Nephron (organoid): Measurements from ENCODE around the gene FOXL1.
"Not testable (repeated sequence)": the region's sequence is repeated elsewhere in the genome, so short reads cannot be mapped to it uniquely, and the experiment has no call there.

Source experiments
- H3K27ac Mint-ChIP-seq, 3 experiments: 2 replicates each; pipeline ENCODE4 v1.8.0; 2020; ENCODE audit warnings: mixed read lengths in 3 of 3, mild to moderate bottlenecking in 2 of 3, moderate library complexity in 1 of 3
- H3K27me3 Mint-ChIP-seq: 2 replicates; pipeline ENCODE4 v1.8.0; 2021; ENCODE audit warnings: low read depth, mild to moderate bottlenecking, moderate library complexity, mixed read lengths
- H3K36me3 Mint-ChIP-seq: 2 replicates; pipeline ENCODE4 v1.8.0; 2020; ENCODE audit warnings: low read depth, mixed read lengths
- H3K4me1 Mint-ChIP-seq: 2 replicates; pipeline ENCODE4 v1.8.0; 2020; ENCODE audit warnings: mixed read lengths
- H3K4me3 Mint-ChIP-seq, 3 experiments: 2 replicates each; pipeline ENCODE4 v1.8.0; 2020; ENCODE audit warnings: mild to moderate bottlenecking in 3 of 3, mixed read lengths in 3 of 3, moderate library complexity in 2 of 3
- H3K9me3 Mint-ChIP-seq: 2 replicates; pipeline ENCODE4 v1.8.0; 2020; ENCODE audit warnings: mixed read lengths
- TF ChIP-seq, protein P1 (sequence below), 3 experiments: fragments of 200-600 bp; sonication (generic); IDR thresholded peaks; one replicate each; pipeline ENCODE4 v1.5.0; 2021; ENCODE audit warnings: antibody characterized with exemption in 3 of 3; ENCODE audit not compliant: unreplicated experiment in 3 of 3

The FOXL1 gene

DNA sequence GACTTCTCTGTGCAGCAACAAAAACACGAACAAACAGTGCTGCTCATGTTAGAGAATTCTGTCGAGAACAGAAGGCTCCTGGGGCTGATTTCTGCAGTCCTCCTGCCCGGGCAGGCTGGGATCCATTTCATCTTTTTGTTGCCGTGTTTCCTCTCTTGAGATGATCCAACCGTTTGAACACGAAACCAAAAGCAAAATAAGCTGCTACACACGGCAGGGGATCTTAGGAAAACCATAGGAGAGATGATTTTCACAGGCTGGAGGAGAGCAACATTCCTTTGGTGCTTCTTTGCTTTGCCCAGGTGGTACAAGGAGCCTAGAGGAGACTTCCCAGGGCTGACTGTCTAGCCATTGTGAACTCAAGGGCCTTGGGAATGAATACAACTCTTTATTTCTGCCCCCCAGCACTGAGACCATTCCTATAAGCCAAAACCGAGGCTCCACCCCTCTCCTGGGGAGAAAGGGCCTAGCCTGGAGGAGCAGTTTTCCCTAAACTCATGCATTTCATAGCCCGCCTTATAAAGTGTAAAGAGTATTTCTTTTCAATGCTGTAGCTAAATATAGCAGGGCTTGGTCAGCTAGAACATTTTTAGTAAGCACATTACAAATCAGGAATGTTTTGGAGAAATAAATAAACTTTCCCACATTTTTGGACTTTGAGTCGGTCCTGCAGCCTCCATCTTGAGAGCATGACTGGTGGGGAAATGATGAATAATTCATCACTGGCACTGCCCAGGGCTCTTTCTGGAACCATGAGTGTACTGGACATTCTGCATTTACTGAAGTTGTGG lies 7.7 kb downstream of the FOXL1 start:
- TF ChIP-seq, protein P1, sequence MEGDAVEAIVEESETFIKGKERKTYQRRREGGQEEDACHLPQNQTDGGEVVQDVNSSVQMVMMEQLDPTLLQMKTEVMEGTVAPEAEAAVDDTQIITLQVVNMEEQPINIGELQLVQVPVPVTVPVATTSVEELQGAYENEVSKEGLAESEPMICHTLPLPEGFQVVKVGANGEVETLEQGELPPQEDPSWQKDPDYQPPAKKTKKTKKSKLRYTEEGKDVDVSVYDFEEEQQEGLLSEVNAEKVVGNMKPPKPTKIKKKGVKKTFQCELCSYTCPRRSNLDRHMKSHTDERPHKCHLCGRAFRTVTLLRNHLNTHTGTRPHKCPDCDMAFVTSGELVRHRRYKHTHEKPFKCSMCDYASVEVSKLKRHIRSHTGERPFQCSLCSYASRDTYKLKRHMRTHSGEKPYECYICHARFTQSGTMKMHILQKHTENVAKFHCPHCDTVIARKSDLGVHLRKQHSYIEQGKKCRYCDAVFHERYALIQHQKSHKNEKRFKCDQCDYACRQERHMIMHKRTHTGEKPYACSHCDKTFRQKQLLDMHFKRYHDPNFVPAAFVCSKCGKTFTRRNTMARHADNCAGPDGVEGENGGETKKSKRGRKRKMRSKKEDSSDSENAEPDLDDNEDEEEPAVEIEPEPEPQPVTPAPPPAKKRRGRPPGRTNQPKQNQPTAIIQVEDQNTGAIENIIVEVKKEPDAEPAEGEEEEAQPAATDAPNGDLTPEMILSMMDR (IDR thresholded peaks at IDR 0.05; ENCODE audit: unreplicated experiment in 3 of 3), result no peak
- Mint-ChIP-seq H3K27me3 (peaks cover 38% of the 10 kb centered on the region), H3K27ac (no peak overlapping the region)

DNA sequence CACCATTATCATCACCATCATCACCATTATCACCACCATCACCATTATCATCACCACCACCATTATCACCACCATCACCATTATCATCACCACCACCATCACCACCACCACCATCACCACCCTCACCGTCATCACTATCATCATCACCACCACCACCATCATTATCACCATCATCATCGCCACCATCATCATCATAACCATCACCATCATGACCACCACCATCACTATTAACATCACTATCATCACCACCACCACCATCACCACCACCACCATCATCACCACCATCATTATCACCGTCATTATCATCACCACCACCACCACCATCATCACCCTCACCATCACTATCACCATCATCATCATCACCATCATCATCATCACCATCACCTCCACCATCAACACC lies 9.1 kb downstream of the FOXL1 start:
- Mint-ChIP-seq H3K4me1 (no peaks in the 10 kb centered on the region), H3K4me3 (no peak overlapping the region), H3K27ac (no peak overlapping the region), H3K36me3 (peaks cover 13% of the 10 kb centered on the region), H3K27me3 (peaks cover 35% of the 10 kb centered on the region), H3K9me3 (no peaks in the 10 kb centered on the region)
- TF ChIP-seq, protein P1 (IDR thresholded peaks at IDR 0.05; ENCODE audit: unreplicated experiment in 3 of 3), result no peak

More for the DNA sequence above, 7.7 kb downstream of the FOXL1 start:
- H3K4me1 Mint-ChIP-seq, result peaks cover 5% of the 10 kb centered on the region
- H3K36me3 Mint-ChIP-seq, result peaks cover 12% of the 10 kb centered on the region
- H3K9me3 Mint-ChIP-seq, result no peaks in the 10 kb centered on the region
- H3K4me3 Mint-ChIP-seq, result no peak overlapping the region

DNA sequence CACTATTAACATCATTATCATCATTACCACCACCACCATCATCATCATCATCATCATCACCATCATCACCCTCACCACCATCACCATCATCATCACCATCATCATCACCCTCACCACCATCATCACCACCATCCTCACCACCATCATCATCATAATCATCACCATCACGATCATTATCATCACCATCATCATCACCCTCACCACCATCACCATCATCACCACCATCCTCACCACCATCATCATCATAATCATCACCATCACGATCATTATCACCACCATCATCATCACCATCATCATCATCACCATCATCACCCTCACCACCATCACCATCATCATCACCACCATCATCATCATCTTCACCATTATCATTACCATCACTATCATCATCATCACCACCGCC lies 9.6 kb downstream of the FOXL1 start:
- H3K4me3 Mint-ChIP-seq, H3K27ac Mint-ChIP-seq, H3K4me1 Mint-ChIP-seq, H3K9me3 Mint-ChIP-seq: not testable (repeated sequence)
- Mint-ChIP-seq H3K36me3 (peaks cover 13% of the 10 kb centered on the region), H3K27me3 (peaks cover 34% of the 10 kb centered on the region)

DNA sequence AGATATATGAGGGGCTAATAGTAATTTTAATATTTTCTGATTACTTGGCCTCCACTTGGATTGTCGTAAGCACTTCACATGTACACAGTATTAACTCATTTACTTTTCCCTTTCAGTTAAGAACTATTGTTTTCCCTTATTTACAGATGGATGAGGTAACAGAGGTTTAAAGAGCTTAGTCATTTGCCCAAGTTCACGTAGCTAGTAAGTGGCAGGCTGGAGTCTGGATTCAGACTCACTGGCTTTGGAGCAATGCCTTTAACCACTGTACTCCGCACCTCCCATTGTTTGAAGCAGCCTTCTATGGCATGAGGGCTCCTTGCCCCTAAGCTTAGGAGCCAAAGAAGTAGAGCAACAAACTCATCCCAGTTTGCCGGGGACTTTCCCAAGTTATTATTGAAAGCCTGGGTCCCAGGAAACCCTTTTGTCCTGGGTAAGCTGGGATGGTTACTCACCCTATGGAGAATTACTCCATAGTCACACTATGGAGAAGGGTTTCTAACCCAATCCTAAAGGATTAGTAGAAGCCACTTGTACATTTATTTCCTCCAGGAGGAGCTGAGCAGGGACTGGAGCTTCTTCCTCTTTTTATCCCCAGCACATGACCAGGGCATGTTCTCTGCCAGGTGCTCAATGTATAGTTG lies 12.3 kb downstream of the FOXL1 start:
- Mint-ChIP-seq H3K4me1 (peaks cover 21% of the 10 kb centered on the region), H3K27me3 (peaks cover 49% of the 10 kb centered on the region), H3K4me3 (no peak overlapping the region), H3K9me3 (peaks cover 2% of the 10 kb centered on the region), H3K27ac (no peak overlapping the region), H3K36me3 (peaks cover 6% of the 10 kb centered on the region)
- TF ChIP-seq, protein P1 (IDR thresholded peaks at IDR 0.05; ENCODE audit: unreplicated experiment in 3 of 3), result no peak

DNA sequence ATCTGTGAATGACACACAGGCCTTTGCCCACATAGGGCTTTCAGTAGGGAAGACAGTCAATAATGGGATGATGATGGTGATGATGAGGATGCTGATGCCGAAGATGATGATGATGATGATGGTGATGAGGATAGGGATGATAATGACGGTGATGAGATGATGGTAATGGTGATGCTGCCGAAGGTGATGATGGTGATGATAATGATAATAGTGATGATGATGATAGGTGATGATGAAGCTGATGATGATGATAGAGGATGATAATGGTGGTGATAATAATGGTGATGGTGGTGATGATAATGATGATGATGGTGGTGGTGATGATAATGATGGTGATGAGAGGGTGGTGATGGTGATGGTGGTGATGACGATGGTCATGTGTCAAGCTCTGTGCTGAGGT lies 12.9 kb downstream of the FOXL1 start:
- peaks cover 54% of the 10 kb centered on the region for H3K27me3 Mint-ChIP-seq
- H3K9me3 Mint-ChIP-seq, result peaks cover 2% of the 10 kb centered on the region
- TF ChIP-seq, protein P1 (IDR thresholded peaks at IDR 0.05; ENCODE audit: unreplicated experiment in 3 of 3), result no peak
- peak overlapping the region in 1 of 3 experiments; percentile 12 for H3K27ac Mint-ChIP-seq
- peaks cover 6% of the 10 kb centered on the region for H3K36me3 Mint-ChIP-seq
- H3K4me1 Mint-ChIP-seq, result peaks cover 21% of the 10 kb centered on the region
- no peak overlapping the region for H3K4me3 Mint-ChIP-seq

DNA sequence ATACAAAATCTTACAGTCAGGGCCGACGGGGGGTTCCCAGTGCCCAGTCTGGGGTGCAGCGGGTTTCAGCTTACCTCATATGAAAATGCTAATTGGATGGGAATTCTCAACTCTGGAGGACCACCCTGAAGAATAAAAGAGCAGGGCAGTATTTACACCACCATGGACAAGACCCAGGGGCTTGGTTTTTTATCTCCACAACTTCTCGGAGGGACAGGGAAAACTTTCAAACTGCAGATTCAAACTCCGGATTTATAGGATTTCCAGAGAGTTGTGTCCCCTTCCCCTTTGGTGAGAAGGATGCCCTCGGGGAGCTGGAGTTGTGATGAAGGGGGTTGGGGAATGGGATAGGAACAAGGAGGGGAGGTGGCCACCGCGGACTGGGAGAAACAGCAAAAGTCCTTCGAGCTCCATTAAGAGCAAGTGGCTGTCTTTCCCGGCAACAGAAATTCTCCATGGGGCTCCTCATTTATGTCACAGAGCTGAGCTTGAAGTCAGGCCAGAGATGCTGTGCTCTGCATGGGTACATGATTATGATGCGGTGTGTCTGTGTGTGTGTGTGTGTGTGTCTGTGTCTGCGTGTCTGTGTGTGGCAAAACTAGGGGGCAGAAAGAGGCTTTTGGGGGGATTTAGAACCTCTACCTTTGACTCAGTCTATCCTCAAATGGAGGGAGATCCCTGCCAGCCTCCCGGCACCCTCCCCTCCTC lies 15.7 kb downstream of the FOXL1 start:
- peaks cover 2% of the 10 kb centered on the region for H3K9me3 Mint-ChIP-seq
- peaks cover 76% of the 10 kb centered on the region for H3K27me3 Mint-ChIP-seq
- H3K27ac Mint-ChIP-seq, result peak overlapping the region; percentile 34 to 94 (median 79)
- TF ChIP-seq, protein P1 (IDR thresholded peaks at IDR 0.05; ENCODE audit: unreplicated experiment in 3 of 3), result no peak
- H3K4me3 Mint-ChIP-seq, result peak overlapping the region in 2 of 3 experiments; percentile 45 to 50
- peaks cover 6% of the 10 kb centered on the region for H3K36me3 Mint-ChIP-seq
- H3K4me1 Mint-ChIP-seq, result peaks cover 36% of the 10 kb centered on the region
